OCI-M1 (cell line): Measurements from ENCODE around the gene STAT1.
"Not testable (repeated sequence)": the region's sequence is repeated elsewhere in the genome, so short reads cannot be mapped to it uniquely, and the experiment has no call there.

Experiments
- DNase-seq: peaks from one replicate; lab custom pipeline; 2025; lab: John Stamatoyannopoulos, UW

Gene STAT1

GRCh38 chr2:191006997-191007783 is 6.8 kb downstream of the STAT1 start:
- DNase-seq = no peak

- DNase-seq = no peak
Observed at GRCh38 chr2:191006297-191006696, 7.7 kb downstream of the STAT1 start.

DNA sequence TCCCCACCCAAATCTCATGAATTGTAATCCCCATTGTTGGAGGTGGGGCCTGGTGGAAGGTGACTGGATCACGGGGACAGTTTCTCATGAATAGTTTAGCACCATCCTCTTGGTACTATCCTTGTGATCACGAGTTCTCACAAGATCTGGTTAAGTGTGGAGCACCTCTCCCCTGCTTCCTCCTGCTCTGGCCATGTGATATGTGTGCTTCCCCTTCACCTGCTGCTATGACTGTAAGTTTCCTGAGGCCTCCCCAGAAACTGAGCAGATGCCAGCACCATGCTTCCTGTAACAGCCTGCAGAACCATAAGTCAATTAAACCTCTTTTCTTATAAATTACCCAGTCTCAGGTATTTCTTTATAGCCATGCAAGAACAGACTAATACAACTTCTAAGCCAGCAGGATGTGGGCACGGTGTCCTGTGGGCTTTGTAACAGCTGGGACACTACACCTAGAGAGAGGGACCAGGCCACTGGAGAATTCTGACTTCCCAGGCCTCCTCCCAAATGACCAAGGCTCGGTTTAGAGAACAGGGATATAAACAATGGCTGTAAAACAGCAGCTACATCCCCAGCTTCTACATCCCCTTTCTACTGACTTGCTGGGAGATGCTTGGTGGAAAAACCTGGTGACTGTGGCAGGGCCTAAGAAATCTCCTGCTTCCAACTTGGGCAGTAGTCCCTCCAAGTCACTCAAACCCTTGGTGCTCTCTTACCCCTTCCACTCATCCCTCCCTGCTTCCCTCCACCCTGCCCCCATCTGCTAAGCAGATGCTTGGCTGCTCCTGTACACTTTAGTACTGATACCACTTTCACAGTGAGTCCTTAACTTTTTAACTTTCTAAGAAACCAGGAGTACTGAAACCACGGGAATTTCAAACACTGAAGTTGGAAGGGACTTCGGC is 10.3 kb downstream of the STAT1 start:
- no peak for DNase-seq

DNA sequence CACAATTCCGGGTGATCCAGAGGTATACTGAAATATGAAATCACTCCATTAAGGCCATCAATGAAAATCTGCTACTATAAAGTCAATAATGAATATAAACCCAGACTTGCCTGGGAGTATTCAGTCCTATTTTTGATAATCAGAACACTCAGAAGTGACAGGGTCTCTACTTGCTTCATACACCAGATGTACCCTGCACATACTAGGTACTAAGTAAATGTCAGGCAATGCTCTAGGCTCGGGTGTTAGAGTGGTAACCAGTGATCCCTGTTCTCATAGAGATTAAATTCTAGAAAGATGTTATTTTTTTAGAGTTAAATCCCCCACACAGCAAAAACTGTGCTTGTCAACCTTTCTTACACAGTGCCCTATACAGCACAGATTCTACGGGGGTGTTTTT is 12.3 kb downstream of the STAT1 start:
- DNase-seq = no peak

GRCh38 chr2:191001032-191001431 is 12.9 kb downstream of the STAT1 start:
- no peak for DNase-seq

GRCh38 chr2:190999949-191000665 is 13.9 kb downstream of the STAT1 start:
- DNase-seq = no peak

DNA sequence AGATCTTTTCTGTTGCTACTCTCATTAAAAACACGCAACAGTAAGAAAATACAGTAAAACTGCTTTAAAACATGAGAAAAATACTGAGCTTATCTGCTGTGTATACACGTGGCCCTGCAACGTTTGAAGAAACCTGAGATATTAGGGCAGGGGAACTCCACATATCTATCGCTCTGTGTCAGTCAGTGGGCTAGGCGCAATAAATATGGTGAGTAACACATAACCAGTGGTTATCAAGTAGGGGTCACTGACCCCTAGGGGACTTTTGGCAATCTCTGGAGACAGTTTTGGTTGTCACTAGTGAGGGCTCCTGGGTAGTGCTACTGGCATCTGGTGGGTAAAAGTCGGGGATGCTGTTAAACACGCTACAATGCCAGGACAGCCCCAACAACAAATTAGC is 14.9 kb downstream of the STAT1 start:
- no peak for DNase-seq

DNA sequence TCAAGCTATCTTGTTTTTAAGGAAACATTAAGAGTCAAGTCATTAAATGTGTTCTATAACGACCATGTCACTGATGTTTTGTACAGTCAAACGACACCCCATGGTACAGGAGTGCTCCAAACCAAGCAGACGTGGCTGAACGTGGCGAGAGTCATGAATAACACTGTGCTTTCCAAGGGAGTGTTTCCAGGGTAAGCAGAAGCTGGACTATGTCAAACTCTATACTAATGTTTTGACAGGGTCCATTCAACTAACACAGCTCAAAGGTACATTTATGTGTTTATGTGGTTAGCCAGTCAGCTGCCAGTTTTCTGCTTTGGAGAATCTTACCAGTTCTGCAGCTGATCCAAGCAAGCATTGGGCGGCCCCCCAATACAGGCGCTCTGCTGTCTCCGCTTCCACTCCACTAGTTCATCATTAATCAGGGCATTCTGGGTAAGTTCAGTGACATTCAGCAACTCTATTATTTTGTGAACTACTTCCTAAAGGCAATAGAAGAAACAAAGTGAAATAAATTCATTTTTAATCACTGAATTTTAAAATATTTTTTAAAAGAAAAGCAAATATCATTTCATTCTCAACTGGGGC is 16.4 kb downstream of the STAT1 start:
- DNase-seq = no peak

DNA sequence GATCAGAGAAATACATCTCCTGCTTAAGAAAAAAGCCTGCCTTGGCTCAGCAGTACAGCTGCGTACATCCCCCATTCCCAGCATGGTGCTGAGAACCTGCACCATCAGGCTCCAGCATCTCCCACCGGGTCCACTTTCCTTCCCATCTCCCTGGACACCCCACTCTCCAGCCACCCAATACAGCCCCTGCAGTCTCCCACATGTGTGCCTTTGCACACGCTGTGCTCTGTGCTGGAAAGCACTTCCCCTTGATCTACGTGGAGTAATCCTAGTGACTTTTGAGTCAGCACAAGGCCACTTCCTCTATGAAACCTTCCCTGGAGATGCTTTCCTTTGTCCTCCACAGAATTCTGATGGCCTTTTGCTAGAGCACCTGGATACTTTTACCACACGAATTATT is 17.0 kb downstream of the STAT1 start:
- no peak for DNase-seq

GRCh38 chr2:190996338-190996946 is 17.5 kb downstream of the STAT1 start:
- DNase-seq = peak; percentile 59

DNA sequence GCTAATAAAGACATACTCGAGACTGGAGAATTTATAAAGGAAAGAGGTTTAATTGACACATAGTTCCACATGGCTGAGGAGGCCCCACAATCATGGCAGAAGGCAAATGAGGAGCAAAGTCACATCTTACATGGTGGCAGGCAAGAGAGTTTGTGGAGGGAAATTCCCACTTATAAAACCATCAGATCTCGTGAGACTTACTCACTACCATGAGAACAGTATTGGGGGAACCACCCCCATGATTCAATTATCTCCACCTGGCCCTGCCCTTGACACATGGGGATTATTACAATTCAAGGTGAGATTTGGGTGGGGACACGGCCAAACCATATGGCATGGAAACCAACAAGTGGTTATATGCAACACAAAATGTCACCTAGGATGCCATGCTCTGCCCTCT is 18.7 kb downstream of the STAT1 start:
- DNase-seq = not testable (repeated sequence)

- no peak for DNase-seq
Observed at GRCh38 chr2:190994148-190994547, 19.8 kb downstream of the STAT1 start.

DNA sequence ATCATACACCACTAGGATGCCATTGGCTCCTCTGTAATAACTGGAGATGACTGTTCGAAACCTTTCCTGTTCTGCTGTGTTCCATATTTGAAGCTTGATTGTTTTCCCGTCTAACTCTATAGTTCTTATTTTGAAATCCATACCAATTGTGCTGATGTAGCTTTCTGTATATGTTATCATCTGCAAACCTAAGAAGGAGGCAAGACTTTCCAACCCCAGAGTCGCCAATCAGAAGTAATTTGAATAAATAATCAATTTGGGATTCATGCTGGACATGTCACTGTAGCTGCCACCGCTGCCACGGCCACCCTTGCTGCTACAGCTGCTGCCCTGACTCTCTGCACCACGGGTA is 20.7 kb downstream of the STAT1 start:
- no peak for DNase-seq

- no peak for DNase-seq
Observed at GRCh38 chr2:190990132-190990531, 23.8 kb downstream of the STAT1 start.

DNA sequence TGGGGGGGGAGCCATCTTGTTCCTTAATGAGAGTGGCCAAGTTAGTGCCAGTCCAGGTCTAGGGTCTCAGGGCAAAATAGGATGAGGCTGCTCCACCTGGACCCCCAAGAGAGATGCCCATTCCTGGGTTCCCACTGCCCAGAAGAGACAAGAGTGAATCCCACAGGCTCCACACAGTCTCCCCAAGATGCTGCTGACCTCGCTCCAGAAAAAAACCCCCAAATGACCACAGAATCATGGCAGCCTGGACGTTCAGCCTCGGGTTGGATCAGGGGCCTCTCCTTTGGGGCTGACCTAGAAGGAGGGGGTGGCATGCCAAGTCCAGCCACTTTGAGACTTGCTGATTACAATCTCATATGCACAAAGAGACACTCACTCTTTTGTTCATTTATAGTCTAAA is 25.1 kb downstream of the STAT1 start:
- DNase-seq = no peak

GRCh38 chr2:190987938-190988337 is 26.0 kb downstream of the STAT1 start:
- no peak for DNase-seq

- DNase-seq = no peak
Observed at GRCh38 chr2:190987116-190987515, 26.9 kb downstream of the STAT1 start.

- DNase-seq = no peak
Observed at GRCh38 chr2:190986221-190986953, 27.6 kb downstream of the STAT1 start.

DNA sequence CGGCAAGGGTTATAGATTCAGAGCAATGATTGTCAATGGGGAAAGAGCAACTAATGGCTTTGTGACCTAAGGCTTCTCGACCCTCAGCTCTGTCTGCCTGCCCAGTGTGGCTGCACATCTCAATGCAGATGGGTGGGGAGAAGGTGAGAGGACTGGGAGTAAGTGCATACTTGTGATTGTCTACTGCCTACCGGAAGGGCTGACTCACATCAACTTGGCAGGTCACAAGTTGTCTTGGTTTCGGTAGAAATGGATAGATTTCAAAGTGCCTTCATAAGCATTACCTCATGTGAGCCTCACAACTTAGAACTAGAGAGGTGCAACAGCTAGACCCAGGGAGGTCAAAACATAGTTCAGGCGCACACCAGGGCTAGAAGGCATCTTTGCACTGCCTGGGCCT is 29.4 kb downstream of the STAT1 start:
- DNase-seq = no peak

- no peak for DNase-seq
Observed at GRCh38 chr2:190982262-190983034, 31.5 kb downstream of the STAT1 start.
